GM12873 (cell line): ENCODE data around the gene STAU1.

Source experiments
- TF ChIP-seq, protein P1 (sequence below): IDR thresholded peaks from 2 replicates; pipeline ENCODE4 v1.5.1; 2012; ENCODE audit warnings: low read depth, mild to moderate bottlenecking, moderate library complexity, low read length, control low read depth; ENCODE audit not compliant: insufficient read depth; ENCODE audit errors: missing control alignments

STAU1 gene

DNA sequence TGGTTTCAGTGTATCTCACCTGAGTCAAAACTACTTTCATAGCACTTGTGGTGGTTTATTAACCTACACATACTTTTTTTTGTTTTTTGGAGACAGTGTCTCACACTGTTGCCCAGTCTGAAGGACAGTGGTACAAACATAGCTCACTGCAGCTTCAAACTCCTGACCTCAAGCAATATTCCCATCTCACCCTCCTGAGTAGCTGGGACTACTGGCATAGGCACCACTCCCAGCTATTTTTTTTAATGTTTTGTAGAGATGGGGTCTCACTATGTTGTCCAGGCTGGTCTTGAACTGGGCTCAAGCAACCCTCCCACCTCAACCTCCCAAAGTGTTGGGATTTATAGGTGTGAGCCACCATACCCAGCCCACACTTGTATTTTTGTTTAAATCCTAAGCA lies 49.7 kb downstream of the STAU1 start:
- TF ChIP-seq, protein P1, sequence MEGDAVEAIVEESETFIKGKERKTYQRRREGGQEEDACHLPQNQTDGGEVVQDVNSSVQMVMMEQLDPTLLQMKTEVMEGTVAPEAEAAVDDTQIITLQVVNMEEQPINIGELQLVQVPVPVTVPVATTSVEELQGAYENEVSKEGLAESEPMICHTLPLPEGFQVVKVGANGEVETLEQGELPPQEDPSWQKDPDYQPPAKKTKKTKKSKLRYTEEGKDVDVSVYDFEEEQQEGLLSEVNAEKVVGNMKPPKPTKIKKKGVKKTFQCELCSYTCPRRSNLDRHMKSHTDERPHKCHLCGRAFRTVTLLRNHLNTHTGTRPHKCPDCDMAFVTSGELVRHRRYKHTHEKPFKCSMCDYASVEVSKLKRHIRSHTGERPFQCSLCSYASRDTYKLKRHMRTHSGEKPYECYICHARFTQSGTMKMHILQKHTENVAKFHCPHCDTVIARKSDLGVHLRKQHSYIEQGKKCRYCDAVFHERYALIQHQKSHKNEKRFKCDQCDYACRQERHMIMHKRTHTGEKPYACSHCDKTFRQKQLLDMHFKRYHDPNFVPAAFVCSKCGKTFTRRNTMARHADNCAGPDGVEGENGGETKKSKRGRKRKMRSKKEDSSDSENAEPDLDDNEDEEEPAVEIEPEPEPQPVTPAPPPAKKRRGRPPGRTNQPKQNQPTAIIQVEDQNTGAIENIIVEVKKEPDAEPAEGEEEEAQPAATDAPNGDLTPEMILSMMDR: no peak

DNA sequence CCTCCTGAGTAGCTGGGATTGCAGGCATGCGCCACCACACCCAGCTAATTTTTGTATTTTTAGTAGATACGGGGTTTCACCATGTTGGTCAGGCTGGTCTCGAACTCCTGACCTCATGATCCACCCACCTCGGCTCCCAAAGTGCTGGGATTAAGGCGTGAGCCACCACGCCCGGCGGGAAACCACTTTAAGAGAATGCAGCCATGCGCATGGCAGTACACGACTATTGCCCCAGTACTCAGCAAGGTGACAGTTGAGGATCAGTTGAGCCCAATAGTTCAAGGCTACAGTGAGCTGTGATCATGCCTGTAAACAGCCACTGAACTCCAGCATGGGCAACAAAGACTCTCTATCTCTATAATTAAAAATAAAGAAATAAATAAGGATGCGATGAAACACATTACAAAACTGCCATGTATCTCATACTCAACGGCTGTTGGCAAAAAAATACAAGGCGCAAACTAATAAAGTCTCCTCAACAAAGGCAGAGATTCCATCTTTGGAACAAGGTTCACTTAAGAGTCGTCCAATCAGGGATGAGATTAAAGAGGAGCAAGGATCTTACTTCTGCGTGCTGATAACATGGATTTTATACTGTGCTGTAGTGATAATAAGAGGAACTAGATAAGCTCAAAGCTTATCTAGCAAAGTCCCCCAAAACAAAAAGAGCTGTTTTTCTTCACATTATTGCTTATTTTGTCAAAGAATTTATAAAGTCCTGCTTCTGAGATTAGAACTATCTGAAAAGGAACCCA lies 51.1 kb downstream of the STAU1 start:
- TF ChIP-seq, protein P1: no peak

DNA sequence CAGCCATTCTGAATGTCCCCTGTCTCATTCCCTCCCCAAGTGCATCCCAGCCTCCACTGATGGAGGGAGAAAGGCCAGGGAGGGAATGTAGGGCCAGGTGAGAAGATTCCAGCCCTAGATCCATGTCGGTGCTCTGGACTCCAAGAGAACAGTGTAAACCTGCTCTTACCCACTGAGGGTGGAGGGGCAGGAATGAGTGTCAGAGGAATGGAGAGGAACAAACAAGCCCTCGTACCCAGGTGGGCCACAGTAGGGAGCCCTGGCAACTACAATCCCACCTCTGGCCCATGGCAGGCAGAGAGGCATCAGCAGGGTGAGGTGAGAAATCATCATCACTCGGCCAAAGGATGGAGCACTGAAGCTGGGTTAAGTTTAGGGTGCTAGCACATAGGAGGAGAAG lies 54.6 kb downstream of the STAU1 start:
- TF ChIP-seq, protein P1: no peak

DNA sequence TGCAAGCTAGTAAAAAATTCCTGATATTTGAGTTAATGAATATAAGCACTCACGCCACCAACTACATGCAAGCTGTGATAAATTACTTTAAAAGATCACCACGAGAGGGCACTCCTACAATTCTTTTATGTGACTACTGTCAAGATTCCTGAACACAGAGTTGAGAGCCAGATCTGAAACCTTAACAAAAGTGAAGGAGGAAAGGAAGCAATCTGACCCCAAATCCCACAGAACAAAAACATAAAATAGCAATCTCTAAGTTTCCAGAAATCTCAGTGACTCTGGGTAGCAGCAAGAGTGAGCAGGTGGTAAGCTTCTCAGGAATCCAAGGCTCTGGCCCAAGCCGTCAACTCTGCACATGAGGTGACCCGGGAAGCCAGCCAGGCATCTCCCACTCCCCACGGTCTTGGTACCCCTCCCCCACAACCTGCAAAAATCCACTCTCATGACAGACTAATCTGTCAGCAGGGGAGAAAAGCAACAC lies 55.1 kb downstream of the STAU1 start:
- TF ChIP-seq, protein P1: peak; percentile 54

DNA sequence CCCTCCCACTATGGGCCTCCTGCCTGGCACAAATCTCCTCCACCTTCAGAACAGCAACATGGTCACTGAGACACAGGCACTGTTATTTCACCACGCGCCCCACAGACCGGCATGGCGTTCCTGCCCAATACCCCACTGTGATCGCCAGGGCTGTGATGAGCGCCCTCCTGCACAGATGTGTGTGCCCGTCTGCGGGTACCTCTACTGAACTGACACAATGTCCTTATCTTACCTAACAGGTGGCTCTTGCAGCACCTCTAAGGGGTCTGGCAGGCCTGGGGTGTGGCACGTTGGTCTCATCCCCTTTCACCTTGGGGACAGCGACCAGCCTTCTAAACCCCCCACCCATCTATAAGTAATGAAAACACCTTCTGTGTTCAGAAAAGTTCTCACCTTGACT lies 64.2 kb downstream of the STAU1 start:
- TF ChIP-seq, protein P1: no peak

DNA sequence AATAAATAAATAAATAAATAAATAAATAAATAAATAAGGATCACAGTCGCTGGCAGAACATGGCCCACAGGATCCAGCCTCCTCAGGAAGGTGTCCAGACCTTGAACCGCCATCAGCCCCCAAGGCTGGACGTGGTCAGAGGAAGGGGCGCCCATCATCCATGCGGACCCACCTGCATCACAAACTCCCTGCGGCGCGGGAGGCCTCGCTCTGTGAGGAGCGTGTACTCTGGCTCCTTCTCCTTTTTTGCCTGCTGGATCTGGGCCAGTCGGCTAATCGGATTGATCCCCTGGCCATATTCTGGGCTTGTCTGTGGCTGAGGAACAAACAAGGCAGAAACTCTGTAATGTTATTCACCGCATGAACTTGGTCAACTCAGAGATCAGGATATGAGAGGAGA lies 65.2 kb downstream of the STAU1 start:
- TF ChIP-seq, protein P1: no peak

DNA sequence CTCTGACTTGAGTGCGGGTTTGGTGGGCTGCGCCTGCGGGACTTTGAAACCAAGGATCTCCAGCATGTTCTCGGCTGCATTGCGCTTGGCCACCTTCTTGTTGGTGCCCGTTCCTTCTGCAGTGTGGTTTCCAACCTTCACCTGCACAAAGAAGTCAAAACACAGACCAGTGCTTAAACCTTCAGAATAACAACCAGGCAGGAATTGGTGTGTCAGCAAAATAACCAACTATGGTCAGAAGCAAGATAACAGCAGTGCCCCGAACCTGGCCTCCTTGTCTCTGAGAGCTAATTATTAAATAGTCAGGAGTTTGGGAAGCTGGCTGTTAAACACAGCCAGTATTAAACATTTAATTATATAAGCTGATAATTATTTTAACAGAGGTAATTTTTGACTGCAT lies 68.1 kb downstream of the STAU1 start:
- TF ChIP-seq, protein P1: no peak

DNA sequence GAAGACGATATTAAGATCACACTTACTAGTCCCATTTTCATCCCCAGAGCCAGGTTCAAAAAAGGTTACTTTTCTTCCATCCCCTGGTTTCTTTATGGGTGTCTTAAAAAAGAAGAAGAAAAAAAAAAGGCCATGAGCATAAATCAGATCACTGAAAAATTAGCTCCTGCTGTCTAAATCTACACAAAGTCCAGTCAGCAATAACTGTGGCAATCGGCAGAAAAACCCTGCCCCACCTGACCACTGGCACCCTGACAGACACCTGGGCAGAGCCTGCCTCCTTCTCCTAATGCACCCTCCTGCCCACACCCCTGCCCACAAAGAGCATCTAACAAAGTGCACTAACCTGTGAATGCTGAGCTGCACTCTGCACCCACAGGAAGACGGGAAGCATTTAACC lies 69.8 kb downstream of the STAU1 start:
- TF ChIP-seq, protein P1: no peak
